PC-3 (cell line): ENCODE measurements around the gene TRIP12. TPM values are rescaled to one million over a fixed set of nuclear protein-coding genes. Genes with fewer than 3 reads are reported as not detected.
A peak's percentile ranks its signal among the peaks of the same experiment; 100 is the strongest.

Experiments
- ATAC-seq: fragments of 200-7000 bp; cut with Tn5 transposase; 2 replicates; pipeline ENCODE4 v1.9.1; 2020; ENCODE audit warnings: mild to moderate bottlenecking, moderate library complexity
- BruUV-seq: library from RNA; stranded (reverse); fragments of 400-500 nt; replicated peaks from 2 replicates; lab custom pipeline; 2021; lab: Mats Ljungman, UMichigan
- CTCF ChIA-PET: fragments of 300-600 bp; sonication (Branson Sonifier 250); formaldehyde crosslinking; loops from one replicate; lab custom pipeline; 2022; ENCODE audit warnings: antibody characterized with exemption; lab: Charles Lee
- POLR2A ChIA-PET: fragments of 300-600 bp; sonication (Branson Sonifier 250); formaldehyde crosslinking; loops from one replicate; lab custom pipeline; 2022; ENCODE audit warnings: antibody characterized with exemption; ENCODE audit not compliant: unreplicated experiment; lab: Charles Lee
- DNase-seq: peaks from one replicate; pipeline ENCODE4 v3.0.0-alpha.2; 2015
- H2AFZ ChIP-seq: fragments of 300-600 bp; sonication (generic); 2 replicates; pipeline ENCODE4 v1.6.0; 2016; ENCODE audit warnings: antibody characterized with exemption, low read length
- H3F3A ChIP-seq: fragments of 300-600 bp; sonication (generic); one replicate; pipeline ENCODE4 v1.6.0; 2017; ENCODE audit warnings: antibody characterized with exemption, low read length, control low read depth, mild to moderate bottlenecking; ENCODE audit not compliant: unreplicated experiment
- H3K27ac ChIP-seq: fragments of 300-600 bp; sonication (generic); 2 replicates; pipeline ENCODE4 v1.5.1; 2016; ENCODE audit warnings: mild to moderate bottlenecking, low read length
- H3K27me3 ChIP-seq: fragments of 300-600 bp; sonication (generic); 2 replicates; pipeline ENCODE4 v1.6.1; 2016; ENCODE audit warnings: low read length, mixed read lengths
- H3K36me3 ChIP-seq: fragments of 300-600 bp; sonication (generic); 2 replicates; pipeline ENCODE4 v1.6.1; 2016; ENCODE audit warnings: low read depth, mixed run types, low read length, mixed read lengths
- H3K4me1 ChIP-seq: fragments of 300-600 bp; sonication (generic); 2 replicates; pipeline ENCODE4 v1.5.1; 2016; ENCODE audit warnings: low read length; ENCODE audit not compliant: insufficient read depth
- H3K4me2 ChIP-seq: fragments of 300-600 bp; sonication (generic); 2 replicates; pipeline ENCODE4 v1.6.0; 2016; ENCODE audit warnings: low read length
- H3K4me3 ChIP-seq: fragments of 300-600 bp; sonication (generic); 2 replicates; pipeline ENCODE4 v1.5.1; 2016; ENCODE audit warnings: mild to moderate bottlenecking, low read length, mixed read lengths
- H3K79me2 ChIP-seq: fragments of 300-600 bp; sonication (generic); 2 replicates; pipeline ENCODE4 v1.6.1; 2017; ENCODE audit warnings: low read length, mixed read lengths
- H3K9ac ChIP-seq: fragments of 300-600 bp; sonication (generic); 2 replicates; pipeline ENCODE4 v1.6.0; 2016; ENCODE audit warnings: mild to moderate bottlenecking, low read length
- H3K9me2 ChIP-seq: fragments of 300-600 bp; sonication (generic); replicated peaks from 2 replicates; pipeline ENCODE4 v1.6.1; 2016; ENCODE audit warnings: mixed run types, low read length, mixed read lengths
- H3K9me3 ChIP-seq: fragments of 300-600 bp; sonication (generic); 2 replicates; pipeline ENCODE4 v1.6.1; 2016; ENCODE audit warnings: low read length, mixed read lengths
- H4K20me1 ChIP-seq: fragments of 300-600 bp; sonication (generic); 2 replicates; pipeline ENCODE4 v1.6.1; 2016; ENCODE audit warnings: low read length, mixed read lengths
- EZH2 ChIP-seq: fragments of 300-600 bp; sonication (generic); IDR thresholded peaks from one replicate; pipeline ENCODE4 v1.6.1; 2017; ENCODE audit warnings: antibody characterized with exemption, mild to moderate bottlenecking, low read length; ENCODE audit not compliant: unreplicated experiment
- EZH2phosphoT487 ChIP-seq: fragments of 300-600 bp; sonication (generic); IDR thresholded peaks from 2 replicates; pipeline ENCODE4 v1.6.1; 2018; ENCODE audit warnings: mild to moderate bottlenecking, antibody characterized with exemption, low read length, borderline replicate concordance
- intact Hi-C: fragments of 100-400 bp; cut with micrococcal nuclease; formaldehyde crosslinking; loops from 2 replicates; pipeline ENCODE4 v1.9.0; 2023
- total RNA-seq: library from RNA; depleted of rRNA; stranded (reverse); fragments of >200 nt; gene quantifications from 2 replicates; pipeline ENCODE4 v1.2.3, GENCODE V29; 2014
- TF ChIP-seq, protein P1 (sequence below): fragments of 300-600 bp; sonication (generic); conservative IDR thresholded peaks from 2 replicates; pipeline ENCODE4 v1.5.1; 2017; ENCODE audit warnings: antibody characterized with exemption, low read depth, mild to moderate bottlenecking, low read length

Gene TRIP12
- total RNA-seq, 1 experiment from 2014 or later: 113 TPM

DNA sequence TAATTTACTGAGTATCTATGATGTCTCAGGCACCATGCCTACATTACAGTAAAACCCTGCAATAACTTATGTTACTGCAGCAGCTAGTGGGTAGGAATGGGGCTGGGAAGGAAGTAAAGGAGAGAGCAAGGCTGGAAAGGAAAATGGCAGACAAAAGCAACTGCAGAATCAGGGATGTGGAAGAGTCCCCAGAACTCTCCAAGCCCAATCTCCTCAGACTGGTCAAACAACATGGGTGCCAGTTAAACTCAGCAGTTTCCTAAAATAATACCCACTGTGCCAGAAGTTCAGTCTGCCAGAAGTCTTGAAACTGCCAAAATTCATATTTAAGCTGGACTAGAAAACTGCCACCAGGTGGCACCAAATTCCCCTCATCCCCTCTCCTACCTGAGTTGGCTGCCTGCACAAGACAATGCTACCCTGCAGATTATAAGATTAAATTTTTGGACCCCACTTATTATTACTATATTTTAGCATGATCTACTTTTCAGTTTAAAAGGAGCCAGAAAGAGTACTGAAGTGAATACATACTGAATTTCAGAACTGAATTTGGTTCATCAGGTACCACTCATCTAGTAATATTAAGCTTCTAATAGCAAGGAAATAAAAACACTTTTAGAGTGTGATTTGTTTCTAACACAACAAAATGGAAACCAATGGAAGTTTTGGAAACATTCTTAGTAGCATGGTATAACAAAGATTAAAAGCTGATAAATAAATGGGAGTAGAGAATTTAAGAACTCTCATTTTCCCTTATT, 120.6 kb downstream of the TRIP12 start:
- Histone ChIP-seq H2AFZ (no peak overlapping the region), H3K27ac (no peak overlapping the region), H3K9me2 (no peaks in the 10 kb centered on the region), H3K79me2 (no peaks in the 10 kb centered on the region), H3K9me3 (no peaks in the 10 kb centered on the region), H3K9ac (no peak overlapping the region), H3K36me3 (peaks cover 62% of the 10 kb centered on the region), H3K4me3 (no peak overlapping the region), H3K27me3 (no peaks in the 10 kb centered on the region), H3K4me2 (no peak overlapping the region), H3K4me1 (0 out of 2 replicates have a peak, but pooled peaks cover 1% of the 10 kb centered on the region), H4K20me1 (0 out of 2 replicates have a peak, but pooled peaks cover 4% of the 10 kb centered on the region), H3F3A (no peaks in the 10 kb centered on the region)
- TF ChIP-seq EZH2: no peak
- TF ChIP-seq, protein P1, sequence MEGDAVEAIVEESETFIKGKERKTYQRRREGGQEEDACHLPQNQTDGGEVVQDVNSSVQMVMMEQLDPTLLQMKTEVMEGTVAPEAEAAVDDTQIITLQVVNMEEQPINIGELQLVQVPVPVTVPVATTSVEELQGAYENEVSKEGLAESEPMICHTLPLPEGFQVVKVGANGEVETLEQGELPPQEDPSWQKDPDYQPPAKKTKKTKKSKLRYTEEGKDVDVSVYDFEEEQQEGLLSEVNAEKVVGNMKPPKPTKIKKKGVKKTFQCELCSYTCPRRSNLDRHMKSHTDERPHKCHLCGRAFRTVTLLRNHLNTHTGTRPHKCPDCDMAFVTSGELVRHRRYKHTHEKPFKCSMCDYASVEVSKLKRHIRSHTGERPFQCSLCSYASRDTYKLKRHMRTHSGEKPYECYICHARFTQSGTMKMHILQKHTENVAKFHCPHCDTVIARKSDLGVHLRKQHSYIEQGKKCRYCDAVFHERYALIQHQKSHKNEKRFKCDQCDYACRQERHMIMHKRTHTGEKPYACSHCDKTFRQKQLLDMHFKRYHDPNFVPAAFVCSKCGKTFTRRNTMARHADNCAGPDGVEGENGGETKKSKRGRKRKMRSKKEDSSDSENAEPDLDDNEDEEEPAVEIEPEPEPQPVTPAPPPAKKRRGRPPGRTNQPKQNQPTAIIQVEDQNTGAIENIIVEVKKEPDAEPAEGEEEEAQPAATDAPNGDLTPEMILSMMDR: peak; percentile 86
- DNase-seq (peak; percentile 74), ATAC-seq (peak; percentile 76)
- ChIA-PET POLR2A (no interaction called here), CTCF (interaction anchor here (0.5 to 0.7 kb wide), 3 partner anchors 34 to 639 kb away, joined by 3 to 4 read pairs (median 3); no protein-coding TSS in a partner anchor)
- no TSS peak for BruUV-seq
- intact Hi-C loops: loop anchor here (2.0 to 10.0 kb wide), 3 partner anchors 110 to 364 kb away; partner anchors contain the start of gene SLC16A14

DNA sequence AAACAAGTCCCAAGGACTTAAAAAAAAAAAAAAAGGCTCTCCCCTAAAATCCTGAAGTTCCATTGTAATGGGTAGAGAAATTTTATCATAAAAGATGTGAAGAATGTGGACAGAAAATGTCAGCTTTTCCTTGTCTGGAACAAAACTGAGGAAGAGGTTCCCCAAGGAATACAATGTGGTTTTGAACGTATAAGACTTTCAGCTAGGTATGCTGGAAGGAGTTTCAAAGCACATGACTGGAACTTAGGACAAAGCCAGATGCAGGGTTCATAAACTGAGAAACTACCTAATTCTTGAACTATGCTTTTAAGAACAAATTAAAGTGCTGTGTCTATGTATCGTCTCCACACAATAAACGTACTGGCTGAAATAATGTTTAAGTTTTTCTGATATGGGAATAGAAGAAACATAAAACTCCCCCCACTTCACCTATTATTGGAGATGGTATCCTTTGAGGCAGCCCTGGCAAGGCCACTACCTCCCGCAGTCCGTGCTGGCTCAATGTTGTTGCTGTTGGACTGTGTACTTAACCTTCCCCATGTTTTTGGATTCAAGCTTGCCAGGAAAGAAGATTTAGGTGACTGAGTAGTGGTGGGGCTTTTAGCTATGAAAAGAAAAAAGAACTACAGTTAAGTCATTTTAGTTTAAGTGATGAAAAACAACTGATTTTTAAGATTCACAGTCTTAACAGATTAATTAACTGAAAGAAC, 123.2 kb downstream of the TRIP12 start:
- H3K4me3 ChIP-seq: no peak overlapping the region
- no peak overlapping the region for H3K9ac ChIP-seq
- intact Hi-C loops: no loop called here
- H2AFZ ChIP-seq: no peak overlapping the region
- POLR2A ChIA-PET: no interaction called here
- DNase-seq (no peak), ATAC-seq (no peak)
- TF ChIP-seq, protein P1: no peak
- TF ChIP-seq EZH2: no peak
- TF ChIP-seq EZH2phosphoT487: no peak
- peaks cover 23% of the 10 kb centered on the region for H3K4me1 ChIP-seq
- CTCF ChIA-PET: no interaction called here
- no peaks in the 10 kb centered on the region for H3K9me2 ChIP-seq
- no peaks in the 10 kb centered on the region for H3K79me2 ChIP-seq
- no peaks in the 10 kb centered on the region for H3K27me3 ChIP-seq
- peaks cover 11% of the 10 kb centered on the region; the same call in 1 of the 2 replicates for H4K20me1 ChIP-seq
- H3K27ac ChIP-seq: no peak overlapping the region
- H3K36me3 ChIP-seq: peaks cover 62% of the 10 kb centered on the region
- no peaks in the 10 kb centered on the region for H3F3A ChIP-seq
- no peak overlapping the region for H3K4me2 ChIP-seq
- H3K9me3 ChIP-seq: no peaks in the 10 kb centered on the region
- BruUV-seq: no TSS peak
